Peyer's patch (tissue), 4 donors: Measurements from ENCODE around the gene CALHM3. TPM values are rescaled to one million over a fixed set of nuclear protein-coding genes. Genes with fewer than 3 reads are reported as not detected.

Experiments used
- DNase-seq, 3 donors: peaks; one replicate each; pipeline ENCODE4 v3.0.0-alpha.2; 2017 to 2019
- H3K27ac ChIP-seq, 4 donors: fragments of 200-600 bp; sonication (generic); one replicate each; pipeline ENCODE4 v1.5.1; 2016 to 2019
- H3K27me3 ChIP-seq, 2 donors: fragments of 200-600 bp; sonication (generic); one replicate each; pipeline ENCODE4 v1.5.1; 2019
- H3K36me3 ChIP-seq, 3 donors: fragments of 200-600 bp; sonication (generic); one replicate each; pipeline ENCODE4 v1.5.1; 2016 to 2019
- H3K4me1 ChIP-seq, 4 donors: fragments of 200-600 bp; sonication (generic); one replicate each; pipeline ENCODE4 v1.5.1; 2016 to 2019
- H3K4me3 ChIP-seq, 4 donors: fragments of 200-600 bp; sonication (generic); 1 replicate in 3 of 4; 2 replicates in 1 of 4; pipeline ENCODE4 v1.5.1; 2016 to 2019; ENCODE audit warnings: mild to moderate bottlenecking in 1 of 4
- H3K9me3 ChIP-seq, 4 donors: fragments of 200-600 bp; sonication (generic); one replicate each; pipeline ENCODE4 v1.5.1; 2016 to 2019; ENCODE audit warnings: mild to moderate bottlenecking in 1 of 4
- CTCF ChIP-seq, 6 experiments: fragments of 450-650 bp in 4 of 6; fragments of 200-600 bp in 2 of 6; sonication (generic) in 1 of 6; IDR thresholded peaks; one replicate each; pipeline ENCODE4 v1.5.1; 2017 to 2019; ENCODE audit warnings: antibody characterized with exemption in 6 of 6, mild to moderate bottlenecking in 3 of 6, moderate library complexity in 1 of 6
- POLR2A ChIP-seq, 2 donors: fragments of 450-650 bp; IDR thresholded peaks; one replicate each; pipeline ENCODE4 v1.5.1; 2017; ENCODE audit warnings: antibody characterized with exemption in 2 of 2, mild to moderate bottlenecking in 2 of 2, moderate library complexity in 2 of 2
- total RNA-seq, 4 donors: library from RNA; depleted of rRNA; stranded (reverse); fragments of >200 nt; gene quantifications; one replicate each; pipeline ENCODE4 v1.1.0, GENCODE V29; 2016

Gene CALHM3
- total RNA-seq, 4 donors from 2014 or later = not detected

GRCh38 chr10:103473261-103473671 lies 5.8 kb downstream of the CALHM3 start:
- no peak overlapping the region for H3K4me3 ChIP-seq
- no peaks in the 10 kb centered on the region for H3K9me3 ChIP-seq
- no peaks in the 10 kb centered on the region for H3K27me3 ChIP-seq
- TF ChIP-seq CTCF (IDR thresholded peaks at IDR 0.05) (no peak), POLR2A (IDR thresholded peaks at IDR 0.05) (no peak)
- DNase-seq = no peak
- peaks cover 0 to 17% (median 12%) of the 10 kb centered on the region in 4 donors for H3K4me1 ChIP-seq
- no peaks in the 10 kb centered on the region for H3K36me3 ChIP-seq
- H3K27ac ChIP-seq = peak overlapping the region in 1 of 4 donors; percentile 77

- no peak for TF ChIP-seq POLR2A (IDR thresholded peaks at IDR 0.05)
- TF ChIP-seq CTCF (IDR thresholded peaks at IDR 0.05) = no peak
- DNase-seq = peak in 1 of 3 donors; percentile 63
- Histone ChIP-seq H3K4me1 (peaks cover 0 to 17% (median 12%) of the 10 kb centered on the region in 4 donors), H3K4me3 (peak overlapping the region in 1 of 4 donors; percentile 22), H3K27me3 (no peaks in the 10 kb centered on the region), H3K27ac (peak overlapping the region; percentile 50 to 77 (median 63)), H3K36me3 (no peaks in the 10 kb centered on the region), H3K9me3 (no peaks in the 10 kb centered on the region)
Observed at GRCh38 chr10:103472005-103472404, 7.0 kb downstream of the CALHM3 start.

GRCh38 chr10:103470761-103471653 lies 8.0 kb downstream of the CALHM3 start:
- Histone ChIP-seq H3K4me3 (peak overlapping the region in 2 of 4 donors; percentile 14 to 22), H3K27me3 (no peaks in the 10 kb centered on the region), H3K27ac (peak overlapping the region; percentile 50 to 77 (median 63)), H3K36me3 (no peaks in the 10 kb centered on the region), H3K9me3 (no peaks in the 10 kb centered on the region), H3K4me1 (peaks cover 0 to 17% (median 12%) of the 10 kb centered on the region in 4 donors)
- TF ChIP-seq POLR2A (IDR thresholded peaks at IDR 0.05) (no peak), CTCF (IDR thresholded peaks at IDR 0.05) (no peak)
- DNase-seq = peak in 2 of 3 donors; percentile 89 to 91

DNA sequence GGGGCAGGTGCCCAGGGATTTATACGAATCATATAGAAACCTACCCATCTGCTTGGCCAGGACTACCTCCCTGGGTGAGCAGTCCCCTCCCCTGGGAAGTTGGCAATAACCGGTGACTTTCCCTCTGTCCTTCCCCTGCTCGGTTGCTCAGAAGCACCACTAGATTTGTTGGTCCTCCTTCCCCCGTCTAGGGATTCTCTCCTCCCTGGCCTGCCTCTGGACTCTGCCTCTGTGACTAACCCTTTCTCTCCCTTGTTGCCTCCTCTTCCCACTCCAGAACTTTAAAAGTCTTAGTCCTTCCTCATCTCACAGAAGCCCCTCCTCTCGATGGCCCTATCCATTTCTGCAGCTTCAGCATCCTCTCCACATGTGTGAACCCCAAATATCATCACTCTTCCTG lies 9.8 kb downstream of the CALHM3 start:
- H3K9me3 ChIP-seq = no peaks in the 10 kb centered on the region
- H3K36me3 ChIP-seq = no peaks in the 10 kb centered on the region
- no peak for DNase-seq
- peaks cover 0 to 17% (median 12%) of the 10 kb centered on the region in 4 donors for H3K4me1 ChIP-seq
- H3K27ac ChIP-seq = peak overlapping the region in 1 of 4 donors; percentile 25
- TF ChIP-seq POLR2A (IDR thresholded peaks at IDR 0.05) (no peak), CTCF (IDR thresholded peaks at IDR 0.05) (no peak)
- H3K27me3 ChIP-seq = no peaks in the 10 kb centered on the region
- H3K4me3 ChIP-seq = no peak overlapping the region

GRCh38 chr10:103467406-103467805 lies 11.6 kb downstream of the CALHM3 start:
- peaks cover 0 to 15% (median 10%) of the 10 kb centered on the region in 4 donors for H3K4me1 ChIP-seq
- H3K27me3 ChIP-seq = no peaks in the 10 kb centered on the region
- no peak for DNase-seq
- no peak for TF ChIP-seq POLR2A (IDR thresholded peaks at IDR 0.05)
- no peak overlapping the region for H3K4me3 ChIP-seq
- H3K9me3 ChIP-seq = no peaks in the 10 kb centered on the region
- H3K27ac ChIP-seq = peak overlapping the region in 1 of 4 donors; percentile 43
- H3K36me3 ChIP-seq = no peaks in the 10 kb centered on the region

DNA sequence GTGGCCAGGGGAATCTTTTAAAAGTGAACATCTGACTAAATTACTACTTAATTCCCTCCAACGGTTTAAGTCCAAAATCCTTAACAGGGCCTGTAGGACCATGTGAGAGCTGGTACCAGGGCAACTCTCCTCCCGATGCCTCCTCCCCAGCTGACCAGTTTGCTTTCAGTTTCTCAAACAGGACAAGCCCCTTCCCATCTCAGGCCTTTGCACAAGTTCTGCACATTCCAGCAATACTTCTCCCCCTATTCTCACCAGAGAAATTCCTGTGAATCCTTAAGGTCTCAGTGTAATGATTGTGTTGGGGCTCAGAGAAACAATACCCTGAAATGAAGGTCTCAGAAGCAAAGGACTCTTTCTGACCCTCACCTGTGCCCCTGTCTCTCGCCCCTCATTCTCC lies 12.3 kb downstream of the CALHM3 start:
- DNase-seq = no peak
- Histone ChIP-seq H3K27me3 (no peaks in the 10 kb centered on the region), H3K27ac (peak overlapping the region in 2 of 4 donors; percentile 14 to 49), H3K9me3 (no peaks in the 10 kb centered on the region), H3K36me3 (no peaks in the 10 kb centered on the region), H3K4me3 (no peak overlapping the region), H3K4me1 (peaks cover 0 to 10% (median 7%) of the 10 kb centered on the region in 4 donors)
- TF ChIP-seq POLR2A (IDR thresholded peaks at IDR 0.05) = no peak
- TF ChIP-seq CTCF (IDR thresholded peaks at IDR 0.05) = no peak
